IPS-11a (cell line): Measurements from ENCODE around the gene COQ10A.

Experiments
- H3K4me3 ChIP-seq: one replicate; pipeline ENCODE4 v1.5.1; 2013; ENCODE audit warnings: low read depth, low read length, control low read depth

COQ10A gene

GRCh38 chr12:56266693-56267442 is at the start of gene COQ10A:
Gene COQ10A, plus strand, starts transcription at chr12:56266942. Its CDS starts 177 bp downstream, at chr12:56267119.
- H3K4me3 ChIP-seq, result peak within 1 kb of the TSS; percentile 87

GRCh38 chr12:56219840-56220239 is 46.9 kb upstream of the COQ10A start:
- H3K4me3 ChIP-seq, result no peak overlapping the region

GRCh38 chr12:56220611-56221231 is 46.0 kb upstream of the COQ10A start:
- H3K4me3 ChIP-seq, result peak overlapping the region; percentile 92

GRCh38 chr12:56221232-56221756 is 45.4 kb upstream of the COQ10A start:
- peak overlapping the region; percentile 92 for H3K4me3 ChIP-seq

GRCh38 chr12:56221757-56222530 is 44.8 kb upstream of the COQ10A start, which contains the start of gene RNF41:
Gene RNF41, minus strand, starts transcription at chr12:56221922. Its CDS starts 7,875 bp downstream, at chr12:56214047.
- peak within 1 kb of the TSS; percentile 92 for H3K4me3 ChIP-seq

GRCh38 chr12:56222531-56222895 is 44.2 kb upstream of the COQ10A start:
- H3K4me3 ChIP-seq, result peak overlapping the region; percentile 92

GRCh38 chr12:56223571-56224101 is 43.1 kb upstream of the COQ10A start:
- no peak overlapping the region for H3K4me3 ChIP-seq

GRCh38 chr12:56224102-56224701 is 42.5 kb upstream of the COQ10A start, which contains the start of gene NABP2:
Gene NABP2, plus strand, starts transcription at chr12:56224342. Its CDS starts 515 bp downstream, at chr12:56224857.
- peak within 1 kb of the TSS; percentile 71 for H3K4me3 ChIP-seq

- H3K4me3 ChIP-seq, result no peak overlapping the region
Observed at GRCh38 chr12:56224954-56225353, 41.8 kb upstream of the COQ10A start.

GRCh38 chr12:56229082-56229481 is 37.7 kb upstream of the COQ10A start:
- no peak overlapping the region for H3K4me3 ChIP-seq

- H3K4me3 ChIP-seq, result no peak within 1 kb of the TSS
Observed at GRCh38 chr12:56229916-56230431, 36.8 kb upstream of the COQ10A start, which contains the start of gene SLC39A5. Gene SLC39A5, plus strand, starts transcription at chr12:56230051. Its CDS starts 1,224 bp downstream, at chr12:56231275.

GRCh38 chr12:56230432-56231183 is 36.1 kb upstream of the COQ10A start:
- H3K4me3 ChIP-seq, result no peak overlapping the region

- H3K4me3 ChIP-seq, result no peak overlapping the region
Observed at GRCh38 chr12:56231184-56231582, 35.6 kb upstream of the COQ10A start.

GRCh38 chr12:56234746-56235436 is 31.9 kb upstream of the COQ10A start:
- no peak overlapping the region for H3K4me3 ChIP-seq

GRCh38 chr12:56236091-56236490 is 30.7 kb upstream of the COQ10A start:
- no peak overlapping the region for H3K4me3 ChIP-seq

GRCh38 chr12:56236985-56237384 is 29.8 kb upstream of the COQ10A start:
- H3K4me3 ChIP-seq, result no peak overlapping the region

- no peak overlapping the region for H3K4me3 ChIP-seq
Observed at GRCh38 chr12:56237552-56237951, 29.2 kb upstream of the COQ10A start.

- no peak overlapping the region for H3K4me3 ChIP-seq
Observed at GRCh38 chr12:56241424-56242303, 25.1 kb upstream of the COQ10A start.
